Measurements from ENCODE around the gene CATSPER4.
A peak's percentile ranks its signal among the peaks of the same experiment; 100 is the strongest.
"Not testable (repeated sequence)": the region's sequence is repeated elsewhere in the genome, so short reads cannot be mapped to it uniquely, and the experiment has no call there.

The CATSPER4 gene

DNA sequence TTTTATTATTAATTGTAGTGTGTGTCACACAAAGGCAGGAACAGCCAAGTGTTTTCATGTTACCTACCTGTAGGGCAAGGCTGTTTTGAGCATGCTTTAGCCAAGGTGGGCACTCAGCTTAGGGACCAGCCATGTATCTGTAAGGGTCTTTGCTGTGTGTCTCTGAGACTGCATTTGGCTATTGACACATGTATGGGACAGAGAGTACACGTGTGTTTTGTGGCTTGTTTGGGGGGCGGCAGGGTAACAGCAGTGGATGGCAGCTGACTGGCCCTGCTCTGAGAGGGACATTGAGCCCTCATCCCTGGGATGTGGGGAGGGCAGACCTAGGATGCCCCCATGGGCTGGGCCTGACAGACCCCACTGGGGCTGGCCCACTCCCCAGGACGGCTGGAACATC, 6.9 kb downstream of the CATSPER4 start:
- DNase-seq: no peak

DNA sequence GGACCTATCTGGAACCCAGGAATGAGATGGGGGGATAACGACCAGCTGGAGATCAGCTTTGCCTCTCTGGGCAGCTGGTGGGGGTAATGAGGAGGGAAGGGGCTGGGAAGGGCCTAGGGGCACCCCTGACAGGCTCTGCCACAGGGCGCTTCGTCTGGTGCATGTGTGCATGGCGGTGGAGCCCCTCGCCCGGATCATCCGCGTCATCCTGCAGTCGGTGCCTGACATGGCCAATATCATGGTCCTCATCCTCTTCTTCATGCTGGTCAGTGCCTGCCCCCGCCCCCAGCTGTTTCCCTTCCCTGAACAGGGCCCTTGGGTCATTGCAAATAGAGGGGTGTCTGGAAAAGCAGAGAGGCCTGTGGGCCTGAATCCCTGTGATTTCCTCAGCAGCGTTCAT, 7.4 kb downstream of the CATSPER4 start:
- no peak for DNase-seq

DNA sequence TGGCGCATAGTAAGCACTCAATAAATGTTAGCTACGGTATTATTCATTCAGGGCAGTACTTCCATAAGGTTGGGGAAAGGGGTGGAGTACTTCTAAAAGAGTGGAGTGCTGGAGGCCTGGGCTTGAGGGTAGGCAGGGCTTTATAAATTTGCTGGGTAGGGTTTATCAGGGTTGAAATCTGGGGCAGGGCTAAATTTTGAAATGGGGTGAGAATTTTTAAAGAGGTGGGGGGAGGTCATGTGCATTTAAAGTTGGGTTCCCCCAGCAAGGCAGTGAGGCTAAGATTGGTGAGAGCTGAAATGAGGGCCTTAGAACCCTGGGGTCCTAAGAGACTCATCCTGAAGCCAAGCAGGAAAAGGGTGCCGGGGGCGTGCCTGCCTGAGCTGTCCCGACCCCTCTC, 10.0 kb downstream of the CATSPER4 start:
- DNase-seq: no peak

- no peak for DNase-seq
These were observed 13.4 kb downstream of the CATSPER4 start for GRCh38 chr1:26203642-26204318.

DNA sequence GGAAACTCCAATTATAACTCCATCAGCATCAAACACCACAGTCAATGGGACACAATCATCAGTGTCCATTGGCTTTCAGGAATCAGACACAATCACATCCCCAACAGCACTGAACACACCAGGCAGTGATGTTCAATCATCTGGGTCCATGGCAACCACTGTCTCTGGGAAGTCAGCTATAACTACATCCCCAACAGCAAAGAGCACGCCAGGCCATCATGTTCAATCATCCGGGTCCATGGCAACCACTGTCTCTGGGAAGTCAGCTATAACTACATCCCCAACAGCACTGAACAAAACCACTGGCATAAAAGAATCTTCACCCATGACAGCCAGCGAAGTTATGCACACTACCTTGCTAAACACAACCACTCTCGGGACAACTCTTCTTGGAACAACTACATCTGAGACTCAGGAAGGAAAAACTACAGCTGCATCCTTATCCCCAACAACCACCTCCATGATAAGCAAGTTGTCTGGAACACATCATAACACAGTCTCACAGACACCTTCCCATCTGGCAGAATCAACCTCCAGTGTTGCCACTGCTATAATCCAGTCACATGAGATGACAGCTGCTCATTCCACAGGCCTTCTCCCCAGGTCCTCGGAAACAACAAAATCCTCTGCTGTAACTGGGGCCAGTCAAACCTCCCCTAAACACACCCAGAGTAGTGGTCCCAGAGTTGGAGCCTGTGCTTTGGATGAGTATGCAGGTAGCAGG, 19.9 kb downstream of the CATSPER4 start:
- DNase-seq: no peak

DNA sequence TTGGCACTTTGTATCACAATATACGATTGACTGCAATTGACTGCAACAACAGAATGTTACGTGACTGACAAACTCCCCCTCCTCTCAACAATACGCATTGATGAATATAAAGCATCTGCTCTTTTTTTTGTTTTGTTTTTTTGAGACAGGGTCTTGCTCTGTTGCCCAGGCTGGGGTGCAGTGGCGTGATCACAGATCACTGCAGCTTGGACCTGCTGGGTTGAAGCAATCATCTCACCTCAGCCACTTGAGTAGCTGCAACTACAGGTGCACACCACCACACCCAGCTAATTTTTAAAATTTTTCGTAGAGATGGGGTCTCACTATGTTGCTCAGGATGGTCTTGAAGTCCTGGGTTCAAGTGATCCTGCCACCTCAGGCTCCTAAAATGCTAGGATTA, 22.3 kb downstream of the CATSPER4 start:
- DNase-seq: no peak

DNA sequence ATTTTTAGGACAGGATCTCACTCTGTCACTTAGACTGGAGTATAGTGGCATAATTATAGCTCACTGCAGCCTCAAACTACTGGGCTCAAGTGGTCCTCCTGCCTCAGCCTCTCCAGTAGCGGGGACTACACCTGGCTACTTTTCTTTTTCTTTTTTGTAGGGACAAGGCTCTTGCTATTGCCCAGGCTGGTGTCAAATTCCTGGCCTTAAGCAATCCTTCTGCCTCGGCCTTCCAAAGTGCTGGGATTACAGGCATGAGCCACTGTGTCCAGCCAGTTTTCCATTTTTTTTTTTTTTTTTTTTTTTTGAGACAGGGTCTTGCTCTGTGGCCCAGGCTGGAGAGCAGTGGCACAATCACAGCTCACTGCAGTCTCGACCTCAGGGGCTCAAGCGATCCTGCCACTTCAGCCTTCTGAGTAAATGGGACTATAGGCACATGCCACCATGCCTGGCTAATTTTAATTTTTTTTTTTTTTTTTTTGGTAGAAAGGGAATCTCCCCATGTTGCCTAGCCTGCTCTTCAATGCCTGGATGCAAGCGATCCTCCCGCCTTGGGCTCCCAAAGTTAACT, 23.0 kb downstream of the CATSPER4 start:
- DNase-seq: no peak

DNA sequence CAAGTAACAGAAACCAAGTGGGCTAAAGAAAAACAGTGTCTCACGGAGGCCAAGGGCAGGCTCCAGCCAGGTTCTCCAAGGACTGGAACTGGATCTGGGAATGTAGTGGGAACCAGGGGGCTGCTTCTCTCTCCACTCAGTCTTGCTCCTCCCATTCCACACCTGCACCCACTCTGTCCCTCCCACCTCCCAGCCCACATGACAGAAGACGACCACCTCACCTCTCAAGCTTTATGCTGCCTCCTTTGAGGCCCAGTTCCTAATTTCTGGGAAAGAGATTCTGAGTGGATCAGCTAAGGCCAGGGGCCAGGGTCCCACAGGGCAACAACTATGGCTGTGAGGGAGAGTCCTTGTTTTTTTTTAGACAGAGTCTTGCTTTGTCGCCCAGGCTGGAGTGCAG, 24.8 kb downstream of the CATSPER4 start:
- DNase-seq: no peak

DNA sequence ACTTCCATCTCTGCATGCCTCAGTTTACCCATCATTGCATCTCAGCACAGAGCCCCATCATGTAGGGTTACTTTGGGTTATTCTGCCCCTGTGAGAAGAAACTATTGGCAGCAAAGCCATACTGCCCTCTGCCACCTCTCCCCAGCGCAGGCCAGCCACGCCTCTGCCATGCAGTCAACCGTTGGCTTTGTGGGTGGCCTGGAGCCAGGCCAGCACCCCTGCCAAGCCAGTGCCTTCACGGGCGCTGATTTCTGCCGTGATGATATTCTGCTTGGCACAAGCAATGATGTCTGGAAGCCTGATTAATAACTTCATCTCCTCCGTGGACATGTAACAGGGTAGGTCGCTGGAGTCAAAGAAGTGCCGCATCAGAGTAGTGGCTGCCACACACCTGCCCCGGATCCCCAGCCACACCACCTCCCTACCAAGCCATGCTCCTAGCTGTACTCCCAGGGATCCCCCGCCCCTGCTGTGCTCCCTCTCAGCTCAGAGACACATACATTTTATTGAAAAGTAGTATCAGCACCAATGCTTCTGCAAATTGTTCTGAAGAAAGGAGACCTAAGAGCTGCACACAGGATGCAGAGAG, 28.6 kb downstream of the CATSPER4 start:
- no peak for DNase-seq

GRCh38 chr1:26220199-26220912, 30.0 kb downstream of the CATSPER4 start:
- no peak for DNase-seq

DNA sequence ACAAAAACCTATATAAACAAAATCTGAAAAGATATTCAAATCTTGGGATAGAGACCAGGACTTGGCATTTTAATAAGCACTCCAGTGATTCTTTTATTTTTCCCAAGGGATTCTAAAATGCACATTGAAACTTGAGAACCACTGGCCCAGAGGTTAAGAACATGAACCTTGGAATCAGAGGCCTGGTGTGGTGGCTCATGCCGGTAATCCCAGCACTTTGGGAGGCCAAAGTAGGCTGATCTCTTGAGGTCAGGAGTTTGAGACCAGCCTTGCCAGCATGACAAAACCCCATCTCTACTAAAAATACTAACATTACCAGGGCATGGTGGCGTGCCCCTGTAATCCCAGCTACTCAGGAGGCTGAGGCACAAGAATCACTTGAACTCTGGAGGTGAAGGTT, 30.7 kb downstream of the CATSPER4 start:
- no peak for DNase-seq

DNA sequence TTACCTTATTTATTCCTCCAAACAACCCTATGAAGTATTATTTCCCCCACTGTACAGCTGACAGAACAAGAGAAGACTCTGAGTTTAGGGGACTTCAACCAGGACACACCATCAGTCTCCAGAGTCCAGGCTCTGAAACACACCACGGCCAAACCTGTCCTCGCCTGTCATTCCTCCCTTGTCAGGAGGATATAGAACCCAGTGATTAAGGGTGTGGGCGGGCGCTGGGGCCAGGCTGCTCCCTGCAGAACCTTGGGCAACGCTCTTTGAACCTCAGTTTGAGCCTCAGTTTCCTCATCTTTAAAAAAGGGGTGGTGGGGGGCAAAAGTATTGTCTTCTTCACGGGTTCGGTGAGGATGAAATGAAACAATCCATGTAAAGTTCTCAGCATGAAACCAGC, 34.2 kb downstream of the CATSPER4 start:
- no peak for DNase-seq

DNA sequence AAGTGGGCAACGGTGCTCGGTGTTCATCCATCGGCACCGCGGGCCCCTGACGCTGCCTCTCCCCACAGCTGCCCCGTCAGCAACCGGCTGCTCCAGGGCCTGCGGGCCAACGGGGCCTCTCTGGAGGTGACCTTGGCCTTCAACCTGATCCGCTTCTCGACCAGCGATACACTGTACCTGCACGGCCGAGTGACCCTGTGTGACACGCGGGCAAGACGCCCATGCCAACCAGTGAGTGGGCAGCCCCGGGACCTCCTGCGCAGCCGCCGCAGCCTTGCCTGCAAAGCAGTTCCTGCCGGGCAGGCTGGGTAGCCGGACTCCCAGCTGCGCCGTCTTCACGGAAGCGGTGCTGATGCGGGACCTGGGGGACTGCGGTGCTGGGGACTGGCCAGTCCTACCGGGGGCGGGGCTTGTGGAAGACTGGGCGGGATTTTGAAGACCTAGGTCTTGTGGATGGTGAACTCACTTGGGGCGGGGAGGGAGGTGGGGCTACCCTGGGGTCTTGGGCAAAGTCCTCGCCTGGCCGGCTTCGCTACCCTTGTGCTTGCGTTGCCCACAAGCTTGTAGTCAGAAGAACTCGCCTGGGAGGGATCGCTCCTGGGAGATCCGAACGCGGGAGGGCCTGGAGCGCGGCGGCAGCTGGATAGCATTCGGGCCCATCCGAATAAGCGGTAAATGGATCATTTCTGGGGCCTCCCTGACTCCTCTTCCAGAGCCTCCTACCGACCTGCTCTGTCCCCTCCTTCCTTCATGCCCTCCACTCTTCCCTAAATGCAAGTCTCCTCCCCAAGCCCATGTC, 34.8 kb downstream of the CATSPER4 start:
- no peak for DNase-seq

DNA sequence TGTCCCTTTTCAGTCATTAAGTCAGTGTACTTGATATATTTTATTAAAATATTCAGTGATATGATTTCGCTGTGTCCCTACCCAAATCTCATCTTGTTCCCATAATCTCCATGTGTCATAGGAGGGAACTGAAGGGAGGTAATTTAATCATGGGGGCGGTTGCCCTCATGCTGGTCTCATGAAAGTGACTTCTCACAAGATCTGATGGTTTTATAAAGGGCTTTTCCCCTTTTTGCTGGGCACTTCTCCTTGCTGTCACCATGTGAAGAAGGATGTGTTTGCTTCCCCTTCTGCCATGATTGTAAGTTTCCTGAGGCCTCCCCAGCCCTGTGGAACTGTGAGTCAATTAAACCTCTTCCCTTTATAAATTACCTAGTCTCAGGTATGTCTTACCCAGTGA, 40.3 kb downstream of the CATSPER4 start:
- DNase-seq: not testable (repeated sequence)

DNA sequence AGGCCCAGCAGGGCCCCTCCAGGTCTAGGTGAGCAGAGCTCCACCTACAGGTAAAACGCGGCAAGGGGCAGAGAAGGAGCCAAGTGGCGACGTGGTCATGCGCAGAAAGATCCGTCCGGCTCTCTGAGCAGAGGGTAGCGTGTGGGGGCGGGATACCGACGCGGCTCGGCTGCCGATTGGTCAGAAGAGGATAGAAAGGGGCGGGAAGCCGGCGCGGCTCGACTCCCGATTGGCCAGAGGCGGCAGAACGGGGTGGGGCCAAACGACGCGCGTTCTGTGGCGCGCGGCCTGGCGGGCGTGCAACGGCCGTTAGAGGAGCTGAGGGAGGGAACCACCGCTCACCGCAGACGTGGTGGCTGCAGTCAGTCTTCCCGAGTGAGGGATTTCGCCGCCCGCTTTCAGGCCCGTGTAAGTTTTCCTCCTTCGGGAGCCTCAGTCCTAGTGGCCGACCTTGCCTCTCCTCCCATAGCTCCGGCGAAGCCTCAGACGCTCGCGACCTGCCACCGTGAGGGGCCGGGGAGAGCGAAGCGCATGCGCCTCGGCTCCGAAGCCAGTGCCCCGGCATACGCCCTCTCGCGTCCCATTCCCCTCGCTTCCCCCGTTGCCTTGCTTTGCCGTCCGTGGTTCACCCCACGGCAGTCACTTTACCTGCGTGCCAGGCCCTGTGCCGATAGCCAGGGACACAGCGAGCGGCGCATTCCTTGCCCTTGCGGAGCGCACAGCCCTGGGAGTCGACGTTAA, 43.7 kb downstream of the CATSPER4 start, which contains the start of gene CEP85:
TSS of gene CEP85 (plus strand) at position 298 of the 741 bp plus-strand sequence. CDS start 5,584 bp downstream, outside the sequence.
- DNase-seq: peak; percentile 99

DNA sequence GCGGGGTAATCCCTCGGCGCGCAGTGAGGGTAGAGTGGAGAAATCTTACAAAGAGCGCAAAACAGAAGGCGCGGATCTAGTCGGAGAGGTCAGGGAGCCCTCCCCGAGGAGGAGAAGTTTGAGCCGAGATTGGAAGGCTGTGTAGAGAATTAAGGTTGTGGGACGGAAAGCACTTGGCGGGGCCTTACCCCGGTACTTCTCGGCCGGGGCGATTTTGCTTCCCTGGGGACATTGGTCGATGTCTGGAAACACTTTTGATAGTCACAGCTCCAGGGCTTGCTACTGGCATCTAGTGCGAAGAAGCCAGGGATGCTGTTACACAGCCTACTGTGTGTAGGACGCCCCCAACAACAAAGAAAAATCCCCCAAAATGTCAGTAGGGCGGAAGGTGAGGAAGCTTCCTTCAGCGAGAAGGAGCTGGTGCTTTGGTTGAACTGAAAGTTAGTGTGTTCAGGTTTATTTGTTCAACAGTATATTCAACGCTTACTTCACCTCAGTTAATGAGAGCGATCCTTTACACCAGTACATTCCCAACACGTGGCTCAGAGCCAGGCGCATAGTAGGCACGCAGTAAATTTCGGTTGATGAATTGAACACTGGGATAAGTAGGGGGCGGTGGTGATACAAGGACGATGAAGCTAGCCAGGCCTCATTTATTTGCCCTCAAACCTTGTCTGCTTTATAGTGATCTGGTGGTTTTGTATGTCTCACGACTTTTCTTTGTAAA, 44.4 kb downstream of the CATSPER4 start:
- no peak for DNase-seq

GRCh38 chr1:26237230-26237966, 47.0 kb downstream of the CATSPER4 start:
- DNase-seq: no peak

DNA sequence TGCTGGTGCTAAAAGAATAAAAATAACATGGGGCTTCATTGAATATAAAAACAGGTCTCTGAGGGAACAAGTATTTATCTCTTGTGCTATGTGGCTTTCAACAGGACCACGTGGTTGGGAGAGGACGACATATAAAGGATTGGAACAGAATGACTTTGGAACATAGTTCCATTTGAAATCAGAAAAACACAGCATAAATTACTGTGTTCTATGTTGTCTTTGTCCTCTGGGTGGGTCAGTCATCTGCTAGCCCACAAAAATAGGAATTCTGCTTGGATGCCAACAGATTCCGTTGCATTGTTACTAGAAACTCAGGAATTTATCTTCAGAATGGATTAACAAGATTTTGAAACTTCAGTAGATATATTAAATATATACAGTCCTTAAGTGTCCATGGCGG, 49.5 kb downstream of the CATSPER4 start:
- no peak for DNase-seq

All from NCI-H1436 (cell line).